BLaER1 treated with 17β-estradiol and CSF1 and Interleukin-3, amounts not matched to agents 10 nM and 100 nM (cell line): Measurements from ENCODE around the gene TBX19.

Source experiments
- H3K27ac ChIP-seq, 11 experiments: shearing (Covaris generic); formaldehyde crosslinking; 2 replicates each; pipeline ENCODE4 v1.8.1; 2022
- H3K27me3 ChIP-seq, 11 experiments: shearing (Covaris generic); formaldehyde crosslinking; 2 replicates each; pipeline ENCODE4 v1.8.1; 2022
- H3K36me3 ChIP-seq, 11 experiments: shearing (Covaris generic); formaldehyde crosslinking; 2 replicates each; pipeline ENCODE4 v1.8.1; 2022
- H3K4me1 ChIP-seq, 10 experiments: shearing (Covaris generic); formaldehyde crosslinking; 2 replicates each; pipeline ENCODE4 v1.8.1; 2022
- H3K4me2 ChIP-seq, 11 experiments: shearing (Covaris generic); formaldehyde crosslinking; 2 replicates each; pipeline ENCODE4 v1.8.1; 2022
- H3K4me3 ChIP-seq, 10 experiments: shearing (Covaris generic); formaldehyde crosslinking; 2 replicates each; pipeline ENCODE4 v1.8.1; 2022
- H3K9ac ChIP-seq, 11 experiments: shearing (Covaris generic); formaldehyde crosslinking; 2 replicates each; pipeline ENCODE4 v1.8.1; 2022
- H3K9me3 ChIP-seq, 11 experiments: shearing (Covaris generic); formaldehyde crosslinking; replicated peaks in 1 of 11; 2 replicates each; pipeline ENCODE4 v1.8.1; 2022
- H4K20me1 ChIP-seq, 11 experiments: shearing (Covaris generic); formaldehyde crosslinking; 2 replicates each; pipeline ENCODE4 v1.8.1; 2022
- Cebpa-rat ChIP-seq, 11 experiments: shearing (Covaris generic); IDR thresholded peaks; 2 replicates each; pipeline ENCODE4 v1.8.1; 2022

TBX19 gene

GRCh38 chr1:168320800-168321450 lies 40.2 kb downstream of the TBX19 start:
- Histone ChIP-seq H3K36me3 (no peaks in the 10 kb centered on the region; a peak in 1 of 22 replicates), H3K27me3 (no peaks in the 10 kb centered on the region), H3K4me1 (0 out of 20 replicates have a peak, but pooled peaks cover 0 to 5% (median 0%) of the 10 kb centered on the region in 10 experiments), H3K9me3 (peaks cover 0 to 12% (median 9%) of the 10 kb centered on the region in 11 experiments; a peak in 11 of 22 replicates), H3K4me3 (no peak overlapping the region), H3K9ac (no peak overlapping the region), H3K4me2 (no peak overlapping the region), H4K20me1 (no peaks in the 10 kb centered on the region), H3K27ac (no peak overlapping the region)
- no peak for TF ChIP-seq Cebpa-rat (IDR thresholded peaks at IDR 0.05)

GRCh38 chr1:168321945-168322344 lies 41.3 kb downstream of the TBX19 start:
- Histone ChIP-seq H3K36me3 (no peaks in the 10 kb centered on the region; a peak in 1 of 22 replicates), H3K27me3 (no peaks in the 10 kb centered on the region), H3K27ac (no peak overlapping the region), H3K9me3 (peaks cover 0 to 12% (median 9%) of the 10 kb centered on the region in 11 experiments; a peak in 11 of 22 replicates), H3K4me2 (no peak overlapping the region), H3K4me3 (no peak overlapping the region), H3K4me1 (0 out of 20 replicates have a peak, but pooled peaks cover 0 to 5% (median 0%) of the 10 kb centered on the region in 10 experiments), H3K9ac (no peak overlapping the region), H4K20me1 (no peaks in the 10 kb centered on the region)
- TF ChIP-seq Cebpa-rat (IDR thresholded peaks at IDR 0.05) = no peak

- no peaks in the 10 kb centered on the region for H4K20me1 ChIP-seq
- H3K27me3 ChIP-seq = no peaks in the 10 kb centered on the region
- no peak overlapping the region for H3K27ac ChIP-seq
- no peak overlapping the region for H3K9ac ChIP-seq
- peaks cover 0 to 11% (median 0%) of the 10 kb centered on the region in 10 experiments; a peak in 2 of 20 replicates for H3K4me1 ChIP-seq
- H3K4me3 ChIP-seq = no peak overlapping the region
- peaks cover 0 to 12% (median 9%) of the 10 kb centered on the region in 11 experiments; a peak in 11 of 22 replicates for H3K9me3 ChIP-seq
- H3K4me2 ChIP-seq = no peak overlapping the region
- no peak for TF ChIP-seq Cebpa-rat (IDR thresholded peaks at IDR 0.05)
- no peaks in the 10 kb centered on the region; a peak in 1 of 22 replicates for H3K36me3 ChIP-seq
These were observed 44.2 kb downstream of the TBX19 start for GRCh38 chr1:168324745-168325425.

GRCh38 chr1:168328731-168329364 lies 48.2 kb downstream of the TBX19 start:
- no peak overlapping the region; a peak in 1 of 22 replicates for H3K4me2 ChIP-seq
- H3K27me3 ChIP-seq = no peaks in the 10 kb centered on the region
- no peak overlapping the region for H3K9ac ChIP-seq
- TF ChIP-seq Cebpa-rat (IDR thresholded peaks at IDR 0.05) = no peak
- H3K9me3 ChIP-seq = peaks cover 0 to 12% (median 9%) of the 10 kb centered on the region in 11 experiments; a peak in 11 of 22 replicates
- peaks cover 0 to 23% (median 0%) of the 10 kb centered on the region in 10 experiments; a peak in 4 of 20 replicates for H3K4me1 ChIP-seq
- H4K20me1 ChIP-seq = no peaks in the 10 kb centered on the region
- no peak overlapping the region for H3K27ac ChIP-seq
- H3K36me3 ChIP-seq = no peaks in the 10 kb centered on the region
- H3K4me3 ChIP-seq = no peak overlapping the region

GRCh38 chr1:168330285-168330684 lies 49.6 kb downstream of the TBX19 start:
- no peak for TF ChIP-seq Cebpa-rat (IDR thresholded peaks at IDR 0.05)
- Histone ChIP-seq H3K36me3 (no peaks in the 10 kb centered on the region), H3K4me1 (peaks cover 0 to 38% (median 0%) of the 10 kb centered on the region in 10 experiments; a peak in 4 of 20 replicates), H3K27me3 (no peaks in the 10 kb centered on the region), H3K4me3 (no peak overlapping the region), H3K27ac (no peak overlapping the region), H3K9me3 (peaks cover 0 to under 1% (median 0%) of the 10 kb centered on the region in 11 experiments; a peak in 1 of 22 replicates), H3K4me2 (no peak overlapping the region), H4K20me1 (no peaks in the 10 kb centered on the region), H3K9ac (no peak overlapping the region)

- no peaks in the 10 kb centered on the region for H3K27me3 ChIP-seq
- no peaks in the 10 kb centered on the region for H4K20me1 ChIP-seq
- no peaks in the 10 kb centered on the region for H3K9me3 ChIP-seq
- H3K4me3 ChIP-seq = no peak overlapping the region
- H3K27ac ChIP-seq = no peak overlapping the region
- TF ChIP-seq Cebpa-rat (IDR thresholded peaks at IDR 0.05) = no peak
- H3K9ac ChIP-seq = no peak overlapping the region
- H3K36me3 ChIP-seq = no peaks in the 10 kb centered on the region
- H3K4me2 ChIP-seq = no peak overlapping the region
- H3K4me1 ChIP-seq = peaks cover 0 to 43% (median 0%) of the 10 kb centered on the region in 10 experiments; a peak in 4 of 20 replicates
These were observed 50.9 kb downstream of the TBX19 start for GRCh38 chr1:168331569-168331968.

- Histone ChIP-seq H3K4me2 (peak overlapping the region in 3 of 11 experiments; percentile 17 to 70 (median 41); a peak in 5 of 22 replicates), H4K20me1 (no peaks in the 10 kb centered on the region), H3K27me3 (no peaks in the 10 kb centered on the region), H3K27ac (peak overlapping the region in 3 of 11 experiments; percentile 15 to 39 (median 32); a peak in 5 of 22 replicates), H3K9ac (peak overlapping the region in 2 of 11 experiments; percentile 11 to 21; a peak in 2 of 22 replicates), H3K36me3 (no peaks in the 10 kb centered on the region), H3K4me3 (no peak overlapping the region), H3K9me3 (peaks cover 0 to 6% (median 0%) of the 10 kb centered on the region in 11 experiments; a peak in 1 of 22 replicates), H3K4me1 (peaks cover 0 to 47% (median 0%) of the 10 kb centered on the region in 10 experiments; a peak in 4 of 20 replicates)
- TF ChIP-seq Cebpa-rat (IDR thresholded peaks at IDR 0.05) = no peak
These were observed 53.0 kb downstream of the TBX19 start for GRCh38 chr1:168333562-168334276.

- H3K36me3 ChIP-seq = no peaks in the 10 kb centered on the region
- H3K27ac ChIP-seq = no peak overlapping the region
- no peak overlapping the region for H3K4me2 ChIP-seq
- H3K9me3 ChIP-seq = peaks cover 0 to 6% (median 0%) of the 10 kb centered on the region in 11 experiments; a peak in 1 of 22 replicates
- H4K20me1 ChIP-seq = no peaks in the 10 kb centered on the region
- H3K27me3 ChIP-seq = no peaks in the 10 kb centered on the region
- peaks cover 0 to 52% (median 0%) of the 10 kb centered on the region in 10 experiments; a peak in 6 of 20 replicates for H3K4me1 ChIP-seq
- no peak overlapping the region for H3K9ac ChIP-seq
- no peak overlapping the region for H3K4me3 ChIP-seq
- no peak for TF ChIP-seq Cebpa-rat (IDR thresholded peaks at IDR 0.05)
These were observed 54.8 kb downstream of the TBX19 start for GRCh38 chr1:168335500-168335899.
